Osteoblast (primary cell): ENCODE measurements around the gene PDE4B. TPM values are rescaled to one million over a fixed set of nuclear protein-coding genes. Genes with fewer than 3 reads are reported as not detected.
"Not testable (repeated sequence)": the region's sequence is repeated elsewhere in the genome, so short reads cannot be mapped to it uniquely, and the experiment has no call there.

Experiments
- DNase-seq: peaks from one replicate; pipeline ENCODE4 v3.0.0; 2011; ENCODE audit warnings: low spot score, mixed read lengths; ENCODE audit not compliant: insufficient read length; ENCODE audit errors: missing footprints
- H2AFZ ChIP-seq: 2 replicates; pipeline ENCODE4 v1.6.0; 2011; ENCODE audit warnings: mild to moderate bottlenecking, low read length
- H3K27ac ChIP-seq: 2 replicates; pipeline ENCODE4 v1.5.1; 2011; ENCODE audit warnings: mild to moderate bottlenecking, low read depth, low read length, moderate library complexity
- H3K27me3 ChIP-seq: 2 replicates; pipeline ENCODE4 v1.6.0; 2012; ENCODE audit warnings: mild to moderate bottlenecking, control low read depth, inconsistent platforms, low read length, moderate library complexity; ENCODE audit not compliant: insufficient read depth
- H3K36me3 ChIP-seq: 2 replicates; pipeline ENCODE4 v1.5.1; 2011; ENCODE audit warnings: mild to moderate bottlenecking, low read length, control low read depth, moderate library complexity; ENCODE audit not compliant: insufficient read depth
- H3K4me1 ChIP-seq: 2 replicates; pipeline ENCODE4 v1.5.1; 2011; ENCODE audit warnings: mild to moderate bottlenecking, low read length, control low read depth, moderate library complexity; ENCODE audit not compliant: insufficient read depth
- H3K4me2 ChIP-seq: 2 replicates; pipeline ENCODE4 v1.6.0; 2011; ENCODE audit warnings: mild to moderate bottlenecking, low read length; ENCODE audit not compliant: insufficient read depth
- H3K4me3 ChIP-seq: fragments of 200-600 bp; sonication (generic); 3 replicates; pipeline ENCODE4 v1.5.1; 2012; ENCODE audit warnings: mild to moderate bottlenecking, low read length, inconsistent platforms; ENCODE audit not compliant: insufficient read depth
- H3K79me2 ChIP-seq: 2 replicates; pipeline ENCODE4 v1.6.0; 2012; ENCODE audit warnings: mild to moderate bottlenecking, low read length, control low read depth, inconsistent platforms; ENCODE audit not compliant: insufficient read depth
- H3K9me3 ChIP-seq: 2 replicates; pipeline ENCODE4 v1.5.1; 2011; ENCODE audit warnings: low read depth, low read length, control low read depth
- H4K20me1 ChIP-seq: 2 replicates; pipeline ENCODE4 v1.6.0; 2012; ENCODE audit warnings: mild to moderate bottlenecking, low read length, control low read depth; ENCODE audit not compliant: insufficient read depth
- CTCF ChIP-seq: IDR thresholded peaks from 2 replicates; pipeline ENCODE4 v1.5.1; 2011; ENCODE audit warnings: mild to moderate bottlenecking, low read depth, low read length, moderate library complexity; ENCODE audit errors: extremely low read depth
- total RNA-seq: library from RNA; depleted of rRNA; stranded (reverse); fragments of >200 nt; gene quantifications from 2 replicates; pipeline ENCODE4 v1.2.3, GENCODE V29; 2012

Gene PDE4B
- total RNA-seq, 1 donor: 21.4 TPM

- Histone ChIP-seq H3K79me2 (no peaks in the 10 kb centered on the region), H3K4me1 (no peaks in the 10 kb centered on the region), H4K20me1 (no peaks in the 10 kb centered on the region), H3K4me2 (no peak overlapping the region), H2AFZ (no peak overlapping the region), H3K27me3 (no peaks in the 10 kb centered on the region), H3K9me3 (no peaks in the 10 kb centered on the region), H3K4me3 (no peak overlapping the region), H3K27ac (no peak overlapping the region), H3K36me3 (no peaks in the 10 kb centered on the region)
- no peak for TF ChIP-seq CTCF
- no peak for DNase-seq
Observed at GRCh38 chr1:65997693-65998092, 205.0 kb downstream of the PDE4B start.

GRCh38 chr1:65998763-65999583 is 206.3 kb downstream of the PDE4B start:
- no peaks in the 10 kb centered on the region for H3K27me3 ChIP-seq
- no peak overlapping the region for H3K27ac ChIP-seq
- no peaks in the 10 kb centered on the region for H3K9me3 ChIP-seq
- H3K4me1 ChIP-seq: no peaks in the 10 kb centered on the region
- no peaks in the 10 kb centered on the region for H3K36me3 ChIP-seq
- TF ChIP-seq CTCF: no peak
- H3K79me2 ChIP-seq: no peaks in the 10 kb centered on the region
- H2AFZ ChIP-seq: no peak overlapping the region
- no peak for DNase-seq
- no peak overlapping the region for H3K4me2 ChIP-seq
- no peaks in the 10 kb centered on the region for H4K20me1 ChIP-seq
- no peak overlapping the region for H3K4me3 ChIP-seq

- no peaks in the 10 kb centered on the region for H3K9me3 ChIP-seq
- no peak overlapping the region for H3K27ac ChIP-seq
- H3K27me3 ChIP-seq: no peaks in the 10 kb centered on the region
- H3K4me3 ChIP-seq: no peak overlapping the region
- no peaks in the 10 kb centered on the region for H3K79me2 ChIP-seq
- H3K4me1 ChIP-seq: no peaks in the 10 kb centered on the region
- no peaks in the 10 kb centered on the region for H4K20me1 ChIP-seq
- DNase-seq: no peak
- no peak overlapping the region for H2AFZ ChIP-seq
- no peak for TF ChIP-seq CTCF
- no peak overlapping the region for H3K4me2 ChIP-seq
- H3K36me3 ChIP-seq: no peaks in the 10 kb centered on the region
Observed at GRCh38 chr1:66000033-66000637, 207.4 kb downstream of the PDE4B start.

- no peaks in the 10 kb centered on the region for H3K4me1 ChIP-seq
- H3K79me2 ChIP-seq: no peaks in the 10 kb centered on the region
- no peak for DNase-seq
- H3K36me3 ChIP-seq: no peaks in the 10 kb centered on the region
- H2AFZ ChIP-seq: no peak overlapping the region
- TF ChIP-seq CTCF: no peak
- H3K27ac ChIP-seq: no peak overlapping the region
- no peaks in the 10 kb centered on the region for H3K9me3 ChIP-seq
- H4K20me1 ChIP-seq: no peaks in the 10 kb centered on the region
- no peak overlapping the region for H3K4me3 ChIP-seq
- H3K27me3 ChIP-seq: no peaks in the 10 kb centered on the region
- no peak overlapping the region for H3K4me2 ChIP-seq
Observed at GRCh38 chr1:66003690-66004089, 211.0 kb downstream of the PDE4B start.

GRCh38 chr1:66006534-66006933 is 213.8 kb downstream of the PDE4B start:
- H3K27me3 ChIP-seq, H3K4me1 ChIP-seq, H3K36me3 ChIP-seq, H3K4me3 ChIP-seq, H3K9me3 ChIP-seq, DNase-seq, H3K4me2 ChIP-seq, H3K79me2 ChIP-seq, H4K20me1 ChIP-seq, H2AFZ ChIP-seq, H3K27ac ChIP-seq: not testable (repeated sequence)
